H9 (cell line): Measurements from ENCODE around the gene MAD1L1. TPM values are rescaled to one million over a fixed set of nuclear protein-coding genes. Genes with fewer than 3 reads are reported as not detected.

Source experiments
- DNase-seq: peaks from one replicate; pipeline ENCODE4 v3.0.0-alpha.2; 2017
- H2AFZ ChIP-seq: one replicate; pipeline ENCODE4 v1.6.1; 2013; ENCODE audit warnings: mild to moderate bottlenecking, low read length, control low read depth, moderate library complexity
- H2AK5ac ChIP-seq: 2 replicates; pipeline ENCODE4 v1.6.1; 2013; ENCODE audit warnings: low read length, control low read depth, mixed read lengths; ENCODE audit not compliant: insufficient read length
- H2BK120ac ChIP-seq: one replicate; pipeline ENCODE4 v1.6.1; 2013; ENCODE audit warnings: low read depth, mild to moderate bottlenecking, low read length, control low read depth, inconsistent platforms; ENCODE audit not compliant: poor library complexity, severe bottlenecking
- H2BK12ac ChIP-seq: 2 replicates; pipeline ENCODE4 v1.6.1; 2013; ENCODE audit warnings: low read length, control low read depth, mixed read lengths, low read depth; ENCODE audit not compliant: insufficient read length
- H2BK15ac ChIP-seq: 2 replicates; pipeline ENCODE4 v1.6.1; 2013; ENCODE audit warnings: low read depth, low read length, control low read depth
- H2BK20ac ChIP-seq: one replicate; pipeline ENCODE4 v1.6.1; 2013; ENCODE audit warnings: low read depth, mild to moderate bottlenecking, low read length, control low read depth, inconsistent platforms; ENCODE audit not compliant: poor library complexity, severe bottlenecking
- H2BK5ac ChIP-seq: 2 replicates; pipeline ENCODE4 v1.6.1; 2013; ENCODE audit warnings: low read length, control low read depth, mixed read lengths; ENCODE audit not compliant: insufficient read length
- H3K14ac ChIP-seq: 2 replicates; pipeline ENCODE4 v1.6.1; 2013; ENCODE audit warnings: low read length, control low read depth; ENCODE audit not compliant: insufficient read depth
- H3K18ac ChIP-seq: 2 replicates; pipeline ENCODE4 v1.6.1; 2013; ENCODE audit warnings: low read depth, mild to moderate bottlenecking, mixed read lengths, low read length, control low read depth; ENCODE audit not compliant: insufficient read length
- H3K23ac ChIP-seq: 2 replicates; pipeline ENCODE4 v1.6.1; 2013; ENCODE audit warnings: low read length, control low read depth, mixed read lengths, low read depth; ENCODE audit not compliant: insufficient read length
- H3K23me2 ChIP-seq: 2 replicates; pipeline ENCODE4 v1.6.1; 2013; ENCODE audit warnings: low read depth, mild to moderate bottlenecking, mixed read lengths, low read length, control low read depth; ENCODE audit not compliant: insufficient read length, poor library complexity, severe bottlenecking
- H3K27ac ChIP-seq: 2 replicates; pipeline ENCODE4 v1.5.1; 2013; ENCODE audit warnings: low read length, control low read depth, mixed read lengths, low read depth; ENCODE audit not compliant: insufficient read length
- H3K27me3 ChIP-seq: 2 replicates; pipeline ENCODE4 v1.6.1; 2013; ENCODE audit warnings: low read length, control low read depth, inconsistent platforms; ENCODE audit not compliant: insufficient read depth
- H3K4ac ChIP-seq: 2 replicates; pipeline ENCODE4 v1.6.1; 2013; ENCODE audit warnings: low read depth, mild to moderate bottlenecking, control low read depth, inconsistent platforms, low read length, moderate library complexity
- H3K4me1 ChIP-seq: 2 replicates; pipeline ENCODE4 v1.6.1; 2013; ENCODE audit warnings: low read length, control low read depth, inconsistent platforms; ENCODE audit not compliant: insufficient read depth
- H3K4me2 ChIP-seq: 2 replicates; pipeline ENCODE4 v1.6.1; 2013; ENCODE audit warnings: low read length, control low read depth, mixed read lengths; ENCODE audit not compliant: insufficient read length, insufficient read depth
- H3K56ac ChIP-seq: 2 replicates; pipeline ENCODE4 v1.6.1; 2013; ENCODE audit warnings: low read depth, mild to moderate bottlenecking, mixed read lengths, low read length, control low read depth; ENCODE audit not compliant: insufficient read length
- H3K79me1 ChIP-seq: 2 replicates; pipeline ENCODE4 v1.6.1; 2013; ENCODE audit warnings: low read depth, mild to moderate bottlenecking, moderate library complexity, low read length, control low read depth, inconsistent platforms; ENCODE audit not compliant: insufficient read depth, poor library complexity, severe bottlenecking
- H3K79me2 ChIP-seq: 2 replicates; pipeline ENCODE4 v1.6.1; 2013; ENCODE audit warnings: low read length, control low read depth, inconsistent platforms; ENCODE audit not compliant: insufficient read depth
- H3K9ac ChIP-seq: 2 replicates; pipeline ENCODE4 v1.6.1; 2013; ENCODE audit warnings: low read length, control low read depth, mixed read lengths; ENCODE audit not compliant: insufficient read length; ENCODE audit errors: extremely low read depth
- H3K9me3 ChIP-seq: one replicate; pipeline ENCODE4 v1.6.1; 2013; ENCODE audit warnings: low read depth, low read length, inconsistent platforms; ENCODE audit not compliant: control insufficient read depth
- H3T11ph ChIP-seq: one replicate; pipeline ENCODE4 v1.6.1; 2013; ENCODE audit warnings: mild to moderate bottlenecking, low read length, control low read depth, inconsistent platforms
- H4K20me1 ChIP-seq: one replicate; pipeline ENCODE4 v1.6.1; 2013; ENCODE audit not compliant: control insufficient read depth, insufficient read length, insufficient read depth
- H4K5ac ChIP-seq: 2 replicates; pipeline ENCODE4 v1.6.1; 2013; ENCODE audit warnings: low read depth, mild to moderate bottlenecking, mixed read lengths, low read length, control low read depth; ENCODE audit not compliant: insufficient read length
- H4K8ac ChIP-seq: replicated peaks from 2 replicates; pipeline ENCODE4 v1.6.1; 2013; ENCODE audit warnings: low read length, control low read depth, mixed read lengths, low read depth; ENCODE audit not compliant: insufficient read length
- H4K91ac ChIP-seq: 2 replicates; pipeline ENCODE4 v1.6.1; 2013; ENCODE audit warnings: low read depth, mild to moderate bottlenecking, moderate library complexity, mixed read lengths, low read length, control low read depth; ENCODE audit not compliant: insufficient read length
- H3K27ac Mint-ChIP-seq, 3 experiments: 2 replicates in 2 of 3; 3 replicates in 1 of 3; pipeline ENCODE4 v1.8.0; 2020 to 2021; ENCODE audit warnings: mixed read lengths in 3 of 3, mild to moderate bottlenecking in 1 of 3, moderate library complexity in 1 of 3
- H3K27me3 Mint-ChIP-seq: 2 replicates; pipeline ENCODE4 v1.8.0; 2021; ENCODE audit warnings: low read depth, mild to moderate bottlenecking, moderate library complexity, mixed read lengths
- H3K36me3 Mint-ChIP-seq, 3 experiments: 2 replicates in 2 of 3; 3 replicates in 1 of 3; pipeline ENCODE4 v1.8.0; 2020 to 2021; ENCODE audit warnings: low read depth in 3 of 3, mixed read lengths in 3 of 3; ENCODE audit not compliant: insufficient read depth in 1 of 3
- H3K4me1 Mint-ChIP-seq, 2 experiments: 2 replicates each; pipeline ENCODE4 v1.8.0; 2020; ENCODE audit warnings: mixed read lengths in 2 of 2
- H3K4me3 Mint-ChIP-seq, 2 experiments: 2 replicates in 1 of 2; 3 replicates in 1 of 2; pipeline ENCODE4 v1.8.0; 2020 to 2021; ENCODE audit warnings: mild to moderate bottlenecking in 2 of 2, mixed read lengths in 2 of 2, moderate library complexity in 1 of 2
- H3K9me3 Mint-ChIP-seq, 2 experiments: 2 replicates in 1 of 2; 3 replicates in 1 of 2; pipeline ENCODE4 v1.8.0; 2020; ENCODE audit warnings: mild to moderate bottlenecking in 2 of 2, mixed read lengths in 2 of 2, moderate library complexity in 1 of 2
- WGBS: extraction: QIAGEN DNeasy Blood & Tissue Kit; methylation state at CpG from one replicate; pipeline ENCODE4 v1.1.7; 2013; ENCODE audit warnings: missing lambda C conversion rate, low lambda C conversion rate, mixed read lengths; ENCODE audit not compliant: insufficient read length; ENCODE audit errors: extremely low coverage; 5-methylcytosine and 5-hydroxymethylcytosine counted together
- total RNA-seq: library from RNA; stranded (reverse); gene quantifications from 2 replicates; pipeline ENCODE4 v1.2.1, GENCODE V29; 2021
- TF ChIP-seq, protein P1 (sequence below): fragments of 200-600 bp; sonication (generic); conservative IDR thresholded peaks from 3 replicates; pipeline ENCODE4 v1.8.0; 2021; ENCODE audit warnings: antibody characterized with exemption, mild to moderate bottlenecking

The MAD1L1 gene
- total RNA-seq, 1 experiment from 2014 or later: 39.0 TPM

DNA sequence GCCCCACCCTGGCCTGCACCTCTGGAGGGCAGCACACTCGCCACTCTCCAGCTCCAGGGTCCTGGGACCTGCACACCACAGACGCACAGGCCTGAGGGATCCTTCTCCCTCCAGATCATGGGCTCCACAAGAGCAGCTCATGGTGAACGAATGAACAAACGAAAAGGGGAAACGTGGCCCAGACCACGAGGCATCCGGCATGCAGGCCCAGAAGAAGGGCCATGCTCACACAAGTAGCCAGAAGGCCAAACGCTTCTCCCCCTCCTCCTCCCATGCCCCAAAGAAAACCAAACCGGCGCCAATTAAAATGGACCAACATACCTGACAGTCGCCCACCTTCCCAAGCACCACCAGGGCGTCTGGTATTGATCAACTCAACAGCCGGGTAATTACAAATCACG is 30.4 kb downstream of the MAD1L1 start:
- H4K8ac ChIP-seq: no peak overlapping the region
- no peak overlapping the region for H4K5ac ChIP-seq
- no peak overlapping the region for H3K4ac ChIP-seq
- no peak overlapping the region for H2AK5ac ChIP-seq
- H3K4me2 ChIP-seq: no peak overlapping the region
- no peak overlapping the region for H4K91ac ChIP-seq
- H3K27me3 ChIP-seq: no peaks in the 10 kb centered on the region
- no peaks in the 10 kb centered on the region for H3K4me1 ChIP-seq
- H3T11ph ChIP-seq: no peak overlapping the region
- H2BK5ac ChIP-seq: no peak overlapping the region
- no peaks in the 10 kb centered on the region for H3K23me2 ChIP-seq
- no peak overlapping the region for H2BK120ac ChIP-seq
- no peak overlapping the region for H3K18ac ChIP-seq
- H2AFZ ChIP-seq: no peak overlapping the region
- DNase-seq: no peak
- no peaks in the 10 kb centered on the region for H3K9me3 ChIP-seq
- H3K27ac Mint-ChIP-seq: peak overlapping the region; percentile 16 to 90 (median 23); a peak in 2 of 7 replicates
- H2BK15ac ChIP-seq: no peak overlapping the region
- no peak overlapping the region for H2BK20ac ChIP-seq
- H3K56ac ChIP-seq: no peak overlapping the region
- H2BK12ac ChIP-seq: no peak overlapping the region
- H4K20me1 ChIP-seq: no peaks in the 10 kb centered on the region
- TF ChIP-seq, protein P1, sequence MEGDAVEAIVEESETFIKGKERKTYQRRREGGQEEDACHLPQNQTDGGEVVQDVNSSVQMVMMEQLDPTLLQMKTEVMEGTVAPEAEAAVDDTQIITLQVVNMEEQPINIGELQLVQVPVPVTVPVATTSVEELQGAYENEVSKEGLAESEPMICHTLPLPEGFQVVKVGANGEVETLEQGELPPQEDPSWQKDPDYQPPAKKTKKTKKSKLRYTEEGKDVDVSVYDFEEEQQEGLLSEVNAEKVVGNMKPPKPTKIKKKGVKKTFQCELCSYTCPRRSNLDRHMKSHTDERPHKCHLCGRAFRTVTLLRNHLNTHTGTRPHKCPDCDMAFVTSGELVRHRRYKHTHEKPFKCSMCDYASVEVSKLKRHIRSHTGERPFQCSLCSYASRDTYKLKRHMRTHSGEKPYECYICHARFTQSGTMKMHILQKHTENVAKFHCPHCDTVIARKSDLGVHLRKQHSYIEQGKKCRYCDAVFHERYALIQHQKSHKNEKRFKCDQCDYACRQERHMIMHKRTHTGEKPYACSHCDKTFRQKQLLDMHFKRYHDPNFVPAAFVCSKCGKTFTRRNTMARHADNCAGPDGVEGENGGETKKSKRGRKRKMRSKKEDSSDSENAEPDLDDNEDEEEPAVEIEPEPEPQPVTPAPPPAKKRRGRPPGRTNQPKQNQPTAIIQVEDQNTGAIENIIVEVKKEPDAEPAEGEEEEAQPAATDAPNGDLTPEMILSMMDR: no peak
- H3K4me1 Mint-ChIP-seq: no peaks in the 10 kb centered on the region
- no peaks in the 10 kb centered on the region for H3K79me1 ChIP-seq
- no peaks in the 10 kb centered on the region; a peak in 1 of 5 replicates for H3K9me3 Mint-ChIP-seq
- no peaks in the 10 kb centered on the region for H3K27me3 Mint-ChIP-seq
- no CpG with 5 or more reads among the region's 14 CpGs for WGBS
- H3K23ac ChIP-seq: no peak overlapping the region
- no peaks in the 10 kb centered on the region for H3K79me2 ChIP-seq
- peaks cover 20 to 36% (median 32%) of the 10 kb centered on the region in 3 experiments for H3K36me3 Mint-ChIP-seq
- H3K14ac ChIP-seq: no peak overlapping the region
- no peak overlapping the region for H3K4me3 Mint-ChIP-seq
- no peak overlapping the region for H3K27ac ChIP-seq
- H3K9ac ChIP-seq: no peak overlapping the region
